ENCODE data around the gene VPS33A. TPM values are rescaled to one million over a fixed set of nuclear protein-coding genes. Genes with fewer than 3 reads are reported as not detected.
A peak's percentile ranks its signal among the peaks of the same experiment; 100 is the strongest.
"Not testable (repeated sequence)": the region's sequence is repeated elsewhere in the genome, so short reads cannot be mapped to it uniquely, and the experiment has no call there.

The VPS33A gene
- total and polyA plus RNA-seq, 9 donors: 9.4 to 22.5 (median 13.1) TPM

DNA sequence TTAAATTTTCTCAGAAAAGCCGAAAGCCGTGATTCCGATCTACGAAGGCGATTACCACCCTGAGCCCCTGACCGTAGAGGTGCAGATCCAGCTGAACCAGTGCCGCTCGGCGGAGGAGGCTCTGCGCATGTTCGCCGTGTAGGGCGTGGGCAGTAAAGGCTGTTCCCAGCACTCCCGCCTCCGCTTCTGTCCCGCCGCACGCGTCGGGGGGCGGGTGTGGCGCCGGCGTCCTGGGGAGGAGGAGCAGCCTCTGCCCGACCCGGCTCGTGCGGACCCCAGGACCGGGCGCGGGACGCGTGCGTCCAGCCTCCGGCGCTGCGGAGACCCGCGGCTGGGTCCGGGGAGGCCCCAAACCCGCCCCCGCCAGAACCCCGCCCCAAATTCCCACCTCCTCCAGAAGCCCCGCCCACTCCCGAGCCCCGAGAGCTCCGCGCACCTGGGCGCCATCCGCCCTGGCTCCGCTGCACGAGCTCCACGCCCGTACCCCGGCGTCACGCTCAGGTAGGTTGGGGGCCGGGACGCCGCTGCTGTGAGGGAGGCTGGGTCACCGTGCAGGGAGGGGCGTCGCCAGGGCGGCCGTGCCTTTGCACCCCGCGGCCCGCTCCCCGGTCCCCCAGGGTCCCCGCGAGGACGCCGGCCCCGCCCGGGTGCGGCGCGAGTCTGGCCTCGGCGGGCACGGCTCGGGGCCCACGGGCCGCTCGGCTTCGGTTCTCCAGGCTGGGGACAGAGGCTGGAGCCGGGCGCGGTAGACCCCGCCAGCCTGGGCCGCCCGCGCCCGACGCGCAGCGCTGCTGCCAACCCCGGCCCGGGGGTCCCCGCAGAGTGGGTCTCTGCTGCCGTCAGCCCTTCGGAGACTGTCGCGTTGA is 62.8 kb downstream of the VPS33A start, which contains the start of gene B3GNT4:
Gene B3GNT4, plus strand, starts transcription at position 409 of the 866 bp plus-strand sequence. CDS start 910 bp downstream, outside the sequence.
- intact Hi-C loops (cut with DNase I): no loop called here
- 0 to 2% (median 0%) methylated on average over 38 to 104 of the region's 104 CpGs for WGBS, 3 donors

GRCh38 chr12:122202811-122203210 is 63.5 kb downstream of the VPS33A start:
- peaks cover 16% of the 10 kb centered on the region for H3K27me3 ChIP-seq
- peak overlapping the region; percentile 44 for H3K4me3 ChIP-seq
- H3K36me3 ChIP-seq; H3K27ac ChIP-seq; DNase-seq; H3K4me1 ChIP-seq (ENCODE audit: insufficient read depth); intact Hi-C loops (cut with DNase I); H3K9me3 ChIP-seq: not testable (repeated sequence)
- 53 to 59% (median 55%) methylated on average over 19 of the region's 19 CpGs for WGBS, 3 donors

More for the DNA sequence above, 62.8 kb downstream of the VPS33A start, which contains the start of gene B3GNT4:
- Histone ChIP-seq H3K27me3 (peaks cover 16% of the 10 kb centered on the region), H3K9me3 (no peaks in the 10 kb centered on the region), H3K36me3 (no peaks in the 10 kb centered on the region), H3K4me1 (ENCODE audit: insufficient read depth) (peaks cover 2% of the 10 kb centered on the region), H3K27ac (no peak within 1 kb of the TSS), H3K4me3 (peak within 1 kb of the TSS; percentile 44)
- DNase-seq: peak in 3 of 5 donors; percentile 47 to 66 (median 56)
- no peak for TF ChIP-seq CTCF (IDR thresholded peaks at IDR 0.05)
- TF ChIP-seq EP300 (IDR thresholded peaks at IDR 0.05): no peak
- no peak for TF ChIP-seq POLR2A (IDR thresholded peaks at IDR 0.05)

DNA sequence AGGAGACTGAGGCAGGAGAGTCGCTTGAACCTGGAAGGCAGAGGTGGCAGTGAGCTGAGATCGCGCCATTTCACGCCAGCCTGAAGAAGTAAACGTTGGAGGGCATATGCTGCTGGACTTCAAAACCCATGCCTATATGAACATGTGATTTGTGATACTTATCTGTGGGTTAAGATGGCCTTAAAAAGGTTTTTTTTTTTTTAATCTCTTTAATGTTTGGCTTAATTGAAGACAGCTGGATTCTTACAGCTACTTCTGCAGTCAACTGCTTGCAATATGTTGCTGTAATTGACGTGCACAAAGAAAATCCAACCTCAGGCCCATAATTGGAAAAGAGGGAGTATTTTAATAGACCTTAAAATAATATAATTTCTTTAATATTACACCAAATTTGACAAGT is 64.3 kb downstream of the VPS33A start:
- 92 to 95% (median 94%) methylated on average over 6 of the region's 6 CpGs for WGBS, 3 donors
- Histone ChIP-seq H3K4me1 (ENCODE audit: insufficient read depth) (peaks cover 2% of the 10 kb centered on the region), H3K36me3 (no peaks in the 10 kb centered on the region), H3K27me3 (peaks cover 16% of the 10 kb centered on the region), H3K4me3 (no peak overlapping the region), H3K9me3 (no peaks in the 10 kb centered on the region), H3K27ac (no peak overlapping the region)
- TF ChIP-seq POLR2A (IDR thresholded peaks at IDR 0.05): no peak
- no peak for TF ChIP-seq CTCF (IDR thresholded peaks at IDR 0.05)
- no peak for TF ChIP-seq EP300 (IDR thresholded peaks at IDR 0.05)
- intact Hi-C loops (cut with DNase I): no loop called here
- DNase-seq: no peak

GRCh38 chr12:122201381-122201780 is 64.9 kb downstream of the VPS33A start:
- 90 to 96% (median 92%) methylated on average over 5 of the region's 5 CpGs for WGBS, 3 donors

More at GRCh38 chr12:122201381-122201780, 64.9 kb downstream of the VPS33A start:
- intact Hi-C loops (cut with DNase I): no loop called here
- peaks cover 2% of the 10 kb centered on the region for H3K4me1 ChIP-seq (ENCODE audit: insufficient read depth)
- H3K27ac ChIP-seq: no peak overlapping the region
- H3K27me3 ChIP-seq: peaks cover 16% of the 10 kb centered on the region
- peak in 1 of 5 donors; percentile 27 for DNase-seq
- H3K9me3 ChIP-seq: no peaks in the 10 kb centered on the region
- no peaks in the 10 kb centered on the region for H3K36me3 ChIP-seq
- TF ChIP-seq POLR2A (IDR thresholded peaks at IDR 0.05): no peak
- no peak for TF ChIP-seq CTCF (IDR thresholded peaks at IDR 0.05)
- TF ChIP-seq EP300 (IDR thresholded peaks at IDR 0.05): no peak
- no peak overlapping the region for H3K4me3 ChIP-seq
